Right lobe of liver (tissue), 4 donors: ENCODE measurements around the gene PHF1.

Experiments
- POLR2A ChIP-seq: fragments of 450-650 bp; IDR thresholded peaks from one replicate; pipeline ENCODE4 v1.6.1; 2017; ENCODE audit warnings: antibody characterized with exemption, mild to moderate bottlenecking
- TF ChIP-seq, protein P1 (sequence below), 4 donors: fragments of 200-600 bp in 3 of 4; fragments of 450-650 bp in 1 of 4; IDR thresholded peaks; one replicate each; pipeline versions ENCODE4 v1.5.1 to v1.8.0; 2016 to 2022; ENCODE audit warnings: antibody characterized with exemption in 4 of 4, mild to moderate bottlenecking in 2 of 4
- donor health status: DM: no; HTN: no; CAD: no.
- donor health status: DM: no; HTN: no; CAD: no.
- donor health status: DM: no; HTN: yes; CAD: no.

GRCh38 chr6:33425668-33426577 lies 15.1 kb downstream of the PHF1 start:
- TF ChIP-seq, protein P1, sequence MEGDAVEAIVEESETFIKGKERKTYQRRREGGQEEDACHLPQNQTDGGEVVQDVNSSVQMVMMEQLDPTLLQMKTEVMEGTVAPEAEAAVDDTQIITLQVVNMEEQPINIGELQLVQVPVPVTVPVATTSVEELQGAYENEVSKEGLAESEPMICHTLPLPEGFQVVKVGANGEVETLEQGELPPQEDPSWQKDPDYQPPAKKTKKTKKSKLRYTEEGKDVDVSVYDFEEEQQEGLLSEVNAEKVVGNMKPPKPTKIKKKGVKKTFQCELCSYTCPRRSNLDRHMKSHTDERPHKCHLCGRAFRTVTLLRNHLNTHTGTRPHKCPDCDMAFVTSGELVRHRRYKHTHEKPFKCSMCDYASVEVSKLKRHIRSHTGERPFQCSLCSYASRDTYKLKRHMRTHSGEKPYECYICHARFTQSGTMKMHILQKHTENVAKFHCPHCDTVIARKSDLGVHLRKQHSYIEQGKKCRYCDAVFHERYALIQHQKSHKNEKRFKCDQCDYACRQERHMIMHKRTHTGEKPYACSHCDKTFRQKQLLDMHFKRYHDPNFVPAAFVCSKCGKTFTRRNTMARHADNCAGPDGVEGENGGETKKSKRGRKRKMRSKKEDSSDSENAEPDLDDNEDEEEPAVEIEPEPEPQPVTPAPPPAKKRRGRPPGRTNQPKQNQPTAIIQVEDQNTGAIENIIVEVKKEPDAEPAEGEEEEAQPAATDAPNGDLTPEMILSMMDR (IDR thresholded peaks at IDR 0.05), result peak; percentile 28 to 59 (median 56)
- peak; percentile 12 for TF ChIP-seq POLR2A
